GM21737 (cell line): ENCODE measurements around the gene PDZD2.
"Not testable (repeated sequence)": the region's sequence is repeated elsewhere in the genome, so short reads cannot be mapped to it uniquely, and the experiment has no call there.

Source experiments
- ATAC-seq: cut with Tn5 transposase; IDR thresholded peaks from one replicate; pipeline ENCODE4 v1.9.1; 2021; ENCODE audit warnings: mild to moderate bottlenecking, moderate library complexity; ENCODE audit not compliant: unreplicated experiment

The PDZD2 gene

GRCh38 chr5:31731710-31732301 lies 92.9 kb downstream of the PDZD2 start:
- no peak for ATAC-seq

GRCh38 chr5:31732821-31733220 lies 93.9 kb downstream of the PDZD2 start:
- ATAC-seq = not testable (repeated sequence)

- no peak for ATAC-seq
These were observed 94.4 kb downstream of the PDZD2 start for GRCh38 chr5:31733371-31733770.

GRCh38 chr5:31736127-31736526 lies 97.2 kb downstream of the PDZD2 start:
- ATAC-seq = no peak

GRCh38 chr5:31738199-31738598 lies 99.3 kb downstream of the PDZD2 start:
- ATAC-seq = no peak

- no peak for ATAC-seq
These were observed 102.6 kb downstream of the PDZD2 start for GRCh38 chr5:31741496-31741895.

GRCh38 chr5:31743678-31744077 lies 104.7 kb downstream of the PDZD2 start:
- ATAC-seq = no peak

- no peak for ATAC-seq
These were observed 109.7 kb downstream of the PDZD2 start for GRCh38 chr5:31748458-31749172.

- no peak for ATAC-seq
These were observed 111.3 kb downstream of the PDZD2 start for GRCh38 chr5:31750215-31750614.

GRCh38 chr5:31751610-31752009 lies 112.7 kb downstream of the PDZD2 start:
- ATAC-seq = no peak

GRCh38 chr5:31753700-31754357 lies 114.9 kb downstream of the PDZD2 start:
- ATAC-seq = no peak

GRCh38 chr5:31754358-31754704 lies 115.4 kb downstream of the PDZD2 start:
- no peak for ATAC-seq

- ATAC-seq = no peak
These were observed 116.1 kb downstream of the PDZD2 start for GRCh38 chr5:31754741-31755675.

GRCh38 chr5:31755676-31756230 lies 116.8 kb downstream of the PDZD2 start:
- no peak for ATAC-seq

- ATAC-seq = no peak
These were observed 118.9 kb downstream of the PDZD2 start for GRCh38 chr5:31757806-31758205.

- no peak for ATAC-seq
These were observed 120.0 kb downstream of the PDZD2 start for GRCh38 chr5:31758803-31759425.

GRCh38 chr5:31759925-31760324 lies 121.0 kb downstream of the PDZD2 start:
- ATAC-seq = no peak

GRCh38 chr5:31761877-31762276 lies 122.9 kb downstream of the PDZD2 start:
- no peak for ATAC-seq

GRCh38 chr5:31763424-31763823 lies 124.5 kb downstream of the PDZD2 start:
- no peak for ATAC-seq

- not testable (repeated sequence) for ATAC-seq
These were observed 125.8 kb downstream of the PDZD2 start for GRCh38 chr5:31764687-31765086.
